NCI-H2196 treated with DMSO at 0.1 percent for 48 hours (cell line): Measurements from ENCODE around the gene PNKP.

Experiments
- DNase-seq: peaks from one replicate; lab custom pipeline; 2025; ENCODE audit not compliant: unreplicated experiment; lab: John Stamatoyannopoulos, UW

PNKP gene

DNA sequence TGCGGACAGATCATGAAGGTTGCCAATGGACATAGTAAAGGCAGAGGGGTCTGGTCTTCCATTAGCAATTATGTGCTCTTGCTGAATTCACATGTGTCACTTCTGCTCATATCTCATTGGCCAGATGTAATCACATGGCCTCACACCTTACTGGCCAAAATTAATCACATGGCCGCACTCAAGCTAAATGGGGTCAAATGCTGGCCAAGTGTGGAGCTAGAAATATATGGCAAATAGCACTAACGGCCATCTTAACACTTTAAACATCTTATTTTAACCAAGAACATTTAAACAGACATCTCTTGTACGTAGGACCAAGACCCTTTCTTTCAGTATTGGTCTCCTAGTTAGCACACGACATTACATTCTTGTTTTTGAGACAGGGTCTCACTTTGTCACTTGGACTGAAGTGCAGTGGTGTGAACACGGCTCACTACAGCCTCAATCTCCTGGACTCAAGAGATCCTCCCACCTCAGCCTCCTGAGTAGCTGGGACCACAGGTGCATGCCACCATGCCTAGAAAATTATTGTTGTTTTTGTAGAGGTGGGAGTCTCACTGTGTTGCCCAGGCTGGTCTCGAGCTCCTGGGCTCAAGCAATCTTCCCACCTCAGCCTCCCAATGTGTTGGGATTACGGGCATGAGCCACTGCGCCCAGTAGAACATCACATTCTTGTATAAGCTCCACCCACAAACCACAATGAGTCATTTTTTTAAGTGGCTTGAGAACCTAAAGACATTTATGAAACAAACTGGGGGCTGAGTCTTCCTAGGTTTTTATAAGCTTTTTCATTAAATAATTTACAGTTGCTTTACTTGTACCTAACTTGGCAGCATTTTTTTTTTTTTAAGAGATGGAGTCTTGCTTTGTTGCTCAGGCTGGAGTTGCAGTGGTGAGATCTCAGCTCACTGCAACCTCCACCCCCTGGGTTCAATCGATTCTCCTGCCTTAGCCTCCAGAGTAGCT lies 19.4 kb downstream of the PNKP start:
- DNase-seq: no peak

DNA sequence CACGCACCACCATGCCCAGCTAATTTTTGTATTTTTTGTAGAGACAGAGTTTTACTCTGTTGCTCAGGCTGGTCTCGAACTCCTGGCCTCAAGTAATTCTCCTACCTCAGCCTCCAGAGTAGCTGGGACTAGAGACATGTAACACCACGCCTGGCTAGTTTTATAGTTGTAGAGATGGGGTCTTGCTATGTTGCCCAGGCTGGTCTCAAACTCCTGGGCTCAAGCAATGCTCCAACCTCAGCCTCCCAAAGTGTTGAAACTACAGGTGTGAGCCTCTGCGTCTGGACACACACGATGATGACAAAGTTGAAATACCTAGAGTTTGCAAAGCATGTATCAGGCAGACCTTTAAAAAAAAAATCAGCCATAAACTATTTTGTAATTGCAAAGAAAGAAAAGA lies 21.0 kb downstream of the PNKP start:
- DNase-seq: no peak

DNA sequence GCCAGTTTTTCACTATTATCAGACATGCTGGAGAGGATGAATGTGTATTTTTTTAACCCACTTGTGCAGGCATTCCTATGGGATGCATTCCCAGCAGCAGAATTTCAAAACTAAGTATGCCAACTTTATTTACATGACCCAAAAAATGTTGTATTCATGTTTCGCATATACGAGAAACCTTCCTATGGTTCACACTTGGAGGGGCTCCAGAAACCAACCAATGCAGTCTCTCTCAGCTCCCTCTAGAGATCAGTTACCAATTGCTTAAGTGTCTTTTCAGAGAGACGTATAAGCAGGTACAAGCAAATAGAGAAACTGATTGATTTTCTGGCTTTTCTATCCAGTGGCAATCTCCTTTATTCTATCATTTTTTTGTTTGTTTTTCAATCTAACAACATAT lies 22.0 kb downstream of the PNKP start:
- DNase-seq: no peak

DNA sequence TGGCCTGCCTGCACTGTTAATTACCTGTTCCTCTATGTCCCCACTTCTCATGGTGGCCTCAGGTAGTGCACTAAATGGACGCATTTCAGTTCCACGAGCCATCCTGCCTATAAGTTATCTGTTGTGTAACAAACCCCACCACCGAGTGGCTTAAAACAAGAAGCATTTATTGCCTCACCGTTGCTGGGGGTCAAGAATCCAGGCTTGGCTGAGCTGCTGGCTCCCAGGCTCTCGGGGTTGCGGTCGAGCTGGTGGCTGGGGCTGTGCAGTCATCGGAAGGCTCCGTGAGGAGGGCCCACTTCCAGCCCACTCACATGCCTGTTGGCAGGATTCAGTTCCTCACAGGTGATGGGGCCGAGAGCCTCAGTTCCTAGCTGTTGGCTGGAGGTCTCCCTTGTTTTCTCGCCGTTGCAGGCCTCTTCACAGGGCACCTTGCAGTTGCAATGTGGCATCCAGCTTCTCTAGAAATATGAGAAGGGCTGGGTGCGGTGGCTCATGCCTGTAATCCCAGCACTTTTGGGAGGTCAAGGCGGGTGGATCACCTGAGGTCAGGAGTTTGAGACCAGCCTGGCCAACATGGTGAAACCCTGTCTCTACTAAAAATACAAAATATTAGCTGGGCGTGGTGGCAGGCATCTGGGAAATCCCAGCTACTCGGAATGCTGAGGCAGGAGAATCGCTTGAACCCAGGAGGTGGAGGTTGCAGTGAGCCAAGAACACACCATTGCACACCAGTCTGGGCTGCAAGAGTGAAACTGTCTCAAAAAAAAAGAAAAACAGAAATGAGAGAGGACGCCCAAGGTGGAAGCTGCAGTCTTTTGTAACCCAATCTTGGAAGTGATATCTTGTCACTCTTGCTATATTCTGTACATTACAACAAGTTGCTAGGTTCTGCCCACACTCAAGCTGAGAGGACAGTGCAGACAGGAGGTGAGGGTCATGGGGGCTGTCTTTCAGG lies 23.0 kb downstream of the PNKP start:
- DNase-seq: no peak

DNA sequence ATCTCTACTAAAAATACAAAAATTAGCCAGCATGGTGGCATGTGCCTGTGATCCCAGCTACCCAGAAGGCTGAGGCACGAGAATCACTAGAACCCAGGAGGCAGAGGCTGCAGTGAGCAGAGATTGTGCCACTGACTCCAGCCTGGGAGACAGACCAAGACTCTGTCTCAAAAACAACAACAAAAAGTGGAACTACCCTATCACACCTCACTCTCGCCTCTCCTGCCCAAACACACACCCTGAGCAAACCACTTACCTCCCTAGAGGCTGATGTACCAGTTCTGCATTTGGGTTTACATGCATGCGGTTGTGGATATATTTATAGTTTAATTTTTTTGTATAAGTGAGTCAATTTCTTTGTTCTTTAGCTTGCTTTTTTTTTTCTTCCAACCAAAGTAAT lies 24.1 kb downstream of the PNKP start:
- DNase-seq: no peak

DNA sequence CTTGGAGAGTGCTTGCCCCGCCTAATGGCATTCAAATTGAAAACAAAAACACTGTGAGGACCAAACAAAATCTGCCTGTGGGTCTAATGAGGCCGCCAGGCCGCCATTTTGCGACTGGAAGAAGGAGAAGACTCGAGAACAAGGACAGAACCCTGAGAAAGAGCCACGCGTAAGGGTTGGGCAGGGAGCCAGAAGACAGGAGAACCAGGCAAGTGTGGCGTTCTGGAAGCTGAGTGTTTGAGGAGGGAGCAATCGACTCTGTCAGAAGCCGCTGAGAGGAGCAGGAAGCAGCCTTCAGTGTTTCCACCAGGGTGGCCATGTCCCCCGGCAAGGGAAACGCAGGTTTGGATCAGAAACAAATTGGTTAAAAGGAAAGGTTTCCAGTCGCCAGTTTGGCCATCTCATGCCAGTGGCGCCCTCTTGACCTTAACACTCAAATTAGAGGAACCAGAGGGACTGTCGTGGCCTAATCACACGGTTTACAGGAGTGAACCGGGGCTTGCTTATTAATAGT lies 26.6 kb downstream of the PNKP start:
- DNase-seq: no peak

DNA sequence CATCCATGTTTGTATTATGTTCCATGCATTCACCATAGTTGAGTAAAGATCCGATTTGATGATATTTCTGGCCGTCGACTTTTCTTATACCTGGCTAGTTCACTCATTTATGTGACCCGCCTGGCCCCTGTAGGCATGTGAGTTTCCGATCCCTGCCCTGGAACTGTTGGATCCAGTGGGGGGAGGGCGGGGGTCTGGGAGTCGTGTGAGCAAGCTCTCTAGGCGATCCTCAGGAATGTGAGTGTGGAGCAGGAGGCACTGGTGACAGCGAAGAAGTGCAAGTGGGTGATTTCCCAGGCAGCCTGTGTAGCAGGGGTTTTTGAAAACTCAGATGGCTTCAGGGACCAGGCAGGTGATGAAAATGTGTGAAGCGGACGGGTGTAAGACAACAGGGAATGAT lies 27.1 kb downstream of the PNKP start:
- no peak for DNase-seq

DNA sequence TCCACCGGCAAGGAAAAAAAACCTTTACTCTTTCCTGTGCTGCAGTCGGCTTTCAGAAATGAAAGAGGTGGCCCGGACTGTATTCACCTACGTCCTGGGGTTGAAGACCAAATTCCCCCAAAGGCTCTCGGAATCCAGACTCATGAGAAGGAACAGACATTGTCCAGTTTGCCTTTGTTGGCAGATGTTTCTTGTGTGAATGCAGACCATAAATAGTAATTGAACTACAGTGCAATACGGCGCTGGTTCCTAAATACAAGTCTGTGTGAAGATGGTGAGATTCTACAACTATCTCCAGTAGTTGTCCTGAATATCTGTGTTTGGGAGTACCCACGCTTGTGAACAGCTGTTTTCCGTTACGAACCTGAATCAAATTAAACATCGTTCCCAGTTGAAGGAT lies 27.7 kb downstream of the PNKP start:
- no peak for DNase-seq

DNA sequence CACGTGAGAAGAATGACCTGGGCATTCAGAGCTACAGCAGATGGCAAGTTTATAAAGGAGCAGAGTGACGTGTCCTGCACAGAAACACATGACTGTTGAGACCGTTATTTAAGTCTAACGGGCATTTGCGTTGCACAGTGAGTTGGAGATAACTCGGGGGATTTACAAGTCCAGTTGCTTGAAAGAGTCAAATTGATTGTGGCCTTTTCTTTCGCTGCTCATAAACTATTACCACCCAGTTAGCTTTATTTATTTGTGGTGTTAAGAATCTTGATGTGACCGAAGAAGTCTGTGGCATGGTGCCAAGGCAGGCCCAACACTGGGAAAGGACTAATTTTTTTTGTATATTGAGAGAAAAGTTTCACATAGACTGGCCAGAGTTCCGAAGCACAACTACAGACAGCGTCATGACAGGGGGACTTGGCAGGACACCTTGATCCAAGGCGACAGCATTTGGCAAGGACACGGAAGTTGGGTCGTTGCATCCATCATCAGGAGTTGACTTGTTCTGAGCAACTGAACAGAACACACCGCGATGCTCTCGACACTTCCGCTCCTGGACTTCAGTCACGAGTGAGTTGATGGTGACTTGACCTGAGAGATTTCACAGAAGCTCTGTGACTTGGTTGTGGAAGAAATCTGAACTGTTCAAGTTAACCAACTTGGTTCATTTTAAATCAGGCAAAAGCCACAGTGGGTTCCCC lies 28.3 kb downstream of the PNKP start:
- DNase-seq: no peak

DNA sequence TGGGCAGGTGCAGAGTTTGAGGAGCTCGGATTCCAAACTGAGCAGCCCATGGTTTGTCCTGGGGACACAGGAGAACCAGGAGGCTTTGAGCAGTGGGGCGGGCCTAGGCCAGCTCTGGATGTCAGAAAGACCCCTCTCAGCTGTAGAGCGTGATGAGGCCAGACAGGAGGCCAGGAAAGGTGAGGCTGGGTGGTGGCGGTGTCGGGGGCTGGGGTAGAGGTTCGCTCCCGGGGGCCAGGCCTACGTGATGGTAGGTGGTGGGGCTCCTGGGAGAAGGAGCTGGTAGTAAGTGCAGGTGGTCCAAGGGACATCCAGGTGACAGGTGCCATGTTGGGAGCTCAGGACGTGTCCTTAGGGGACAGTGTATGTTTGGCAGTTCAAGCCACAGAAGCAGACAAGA lies 30.0 kb downstream of the PNKP start:
- DNase-seq: no peak

DNA sequence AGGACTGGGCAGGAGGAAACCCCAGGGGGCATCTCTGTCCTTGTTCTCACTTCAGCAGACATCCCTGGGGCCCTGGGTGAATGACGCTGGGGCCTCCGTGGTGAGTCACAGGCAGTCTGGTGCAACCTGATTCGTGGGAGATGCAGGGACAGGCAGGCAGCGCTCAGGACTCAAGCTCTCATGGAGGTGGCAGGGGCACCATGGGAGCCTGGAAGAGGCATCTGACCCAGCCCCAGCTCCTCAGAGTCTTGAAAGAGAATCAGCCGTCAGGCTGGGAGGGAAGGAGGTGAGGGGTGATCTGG lies 30.4 kb downstream of the PNKP start:
- DNase-seq: no peak

DNA sequence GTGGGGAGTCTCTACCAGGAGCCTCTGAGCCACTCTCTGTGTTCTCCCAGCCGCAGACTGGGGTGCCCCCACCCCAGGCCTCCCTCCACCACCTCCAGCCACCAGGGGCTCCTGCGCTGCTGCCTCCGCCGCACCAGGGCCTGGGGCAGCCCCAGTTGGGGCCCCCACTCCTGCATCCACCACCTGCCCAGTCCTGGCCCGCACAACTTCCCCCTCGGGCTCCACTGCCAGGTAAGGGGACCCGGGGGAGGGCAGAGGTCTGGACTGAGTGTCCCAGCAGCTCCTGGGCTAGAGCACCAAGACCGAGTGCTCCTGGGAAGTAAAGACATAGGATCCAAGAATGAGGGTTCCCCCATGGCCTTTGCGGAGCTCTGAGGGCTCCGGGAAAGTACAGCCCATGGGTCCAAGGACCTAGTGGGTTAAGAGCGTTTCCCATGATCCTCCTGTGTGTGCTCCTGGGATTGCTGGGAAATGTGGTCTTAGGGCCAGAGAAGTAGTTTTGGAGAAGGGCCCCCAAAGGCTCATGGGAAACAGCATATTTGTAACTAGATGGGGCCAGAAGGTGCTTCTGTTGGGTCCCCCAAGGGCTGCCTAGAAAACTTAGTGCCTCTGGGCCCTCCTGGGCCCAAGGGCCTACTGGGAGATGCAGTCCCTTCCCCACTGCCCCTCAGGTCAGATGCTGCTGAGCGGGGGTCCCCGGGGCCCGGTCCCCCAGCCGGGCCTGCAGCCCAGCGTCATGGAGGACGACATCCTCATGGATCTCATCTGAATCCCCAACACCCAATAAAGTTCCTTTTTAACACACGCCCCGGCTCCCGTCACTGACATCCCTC lies 31.0 kb downstream of the PNKP start:
- DNase-seq: no peak

DNA sequence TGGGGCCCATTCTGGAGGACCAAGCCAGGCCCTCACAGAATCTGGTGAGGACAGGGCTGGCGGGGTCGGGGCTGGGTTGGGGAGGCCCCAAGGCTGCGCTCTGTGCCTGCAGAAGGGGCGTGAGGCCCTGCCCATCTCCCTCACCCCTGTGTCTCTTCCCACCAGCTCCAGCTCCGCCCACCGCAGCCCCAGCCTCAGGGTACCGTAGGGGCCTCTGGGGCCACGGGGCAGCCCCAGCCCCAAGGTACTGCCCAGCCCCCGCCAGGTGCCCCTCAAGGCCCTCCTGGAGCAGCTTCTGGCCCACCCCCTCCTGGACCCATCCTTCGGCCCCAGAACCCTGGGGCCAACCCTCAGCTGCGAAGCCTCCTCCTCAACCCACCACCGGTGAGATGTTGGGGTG lies 31.8 kb downstream of the PNKP start:
- no peak for DNase-seq

DNA sequence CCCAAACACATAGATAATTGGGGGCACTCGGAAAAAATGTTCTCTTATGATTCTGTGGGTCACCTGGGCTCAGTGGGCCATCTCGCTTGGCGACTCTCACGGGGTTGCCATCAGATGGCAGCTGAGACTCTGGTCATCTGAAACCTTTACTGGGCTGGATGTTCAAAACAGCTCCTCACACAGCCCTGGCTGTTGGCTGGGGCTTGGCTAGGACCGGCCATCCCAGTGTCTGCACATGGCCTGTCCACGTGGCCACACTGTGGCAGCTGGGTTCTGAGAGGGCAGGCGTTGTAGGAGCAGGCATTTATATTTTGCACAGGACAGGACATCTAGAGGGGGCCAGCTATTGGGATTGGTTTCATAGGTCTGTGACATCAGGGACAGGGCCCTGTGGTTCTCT lies 33.8 kb downstream of the PNKP start:
- no peak for DNase-seq

DNA sequence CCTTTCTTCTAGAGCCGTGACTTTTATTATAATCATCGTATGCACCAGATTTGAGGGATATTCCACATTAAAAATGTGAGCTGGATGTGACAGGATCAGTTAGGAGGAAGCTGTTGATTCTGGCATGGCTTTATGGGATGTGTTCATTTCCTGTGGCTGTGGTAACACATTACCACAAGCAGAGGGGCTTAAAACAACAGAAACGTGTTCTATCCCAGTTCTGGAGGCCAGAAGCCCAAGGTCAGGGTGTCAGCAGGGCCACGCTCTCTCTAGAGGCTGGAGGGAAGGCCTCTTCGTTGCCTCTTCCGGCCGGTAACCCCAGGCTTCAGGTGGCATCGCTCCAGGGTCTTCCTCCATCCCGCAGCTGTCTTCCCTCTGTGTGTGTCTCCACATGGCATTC lies 34.8 kb downstream of the PNKP start:
- DNase-seq: no peak

DNA sequence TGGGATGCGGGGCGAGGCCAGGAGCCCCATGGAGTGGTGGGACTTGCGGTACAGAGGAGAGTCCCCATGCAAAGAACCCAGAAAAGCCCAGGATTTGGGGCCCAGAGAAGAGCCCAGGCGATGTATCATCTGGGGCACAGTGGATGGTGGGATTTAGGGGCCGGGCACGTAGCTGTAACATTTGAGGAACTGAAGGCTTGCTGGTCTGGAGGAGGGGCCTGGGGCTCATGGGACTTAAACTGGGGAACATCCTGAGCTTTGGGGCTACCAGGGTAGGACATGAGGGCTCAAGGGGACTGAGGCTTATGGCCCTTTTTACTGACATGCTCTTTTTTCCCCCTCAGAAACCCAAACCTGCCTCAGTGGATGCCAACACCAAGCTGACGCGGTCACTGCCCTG lies 35.8 kb downstream of the PNKP start:
- DNase-seq: no peak

DNA sequence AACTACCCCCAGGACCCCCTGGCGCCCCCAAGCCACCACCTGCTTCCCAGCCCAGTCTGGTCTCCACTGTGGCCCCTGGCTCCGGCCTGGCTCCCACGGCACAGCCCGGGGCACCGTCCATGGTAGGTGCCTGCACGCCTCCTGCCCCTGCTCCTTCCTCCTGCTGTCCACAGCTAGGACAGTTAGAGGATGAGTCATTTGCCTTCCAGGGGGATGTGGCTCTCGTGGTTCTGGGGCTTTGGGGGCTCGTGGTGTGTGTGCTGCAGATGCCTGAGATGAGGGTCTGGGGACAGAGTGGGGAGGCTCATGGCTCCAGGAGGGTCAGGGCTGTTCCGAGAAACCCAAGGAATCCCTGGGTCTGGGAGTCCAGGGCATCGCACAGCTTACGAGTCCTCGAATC lies 36.6 kb downstream of the PNKP start:
- DNase-seq: no peak

DNA sequence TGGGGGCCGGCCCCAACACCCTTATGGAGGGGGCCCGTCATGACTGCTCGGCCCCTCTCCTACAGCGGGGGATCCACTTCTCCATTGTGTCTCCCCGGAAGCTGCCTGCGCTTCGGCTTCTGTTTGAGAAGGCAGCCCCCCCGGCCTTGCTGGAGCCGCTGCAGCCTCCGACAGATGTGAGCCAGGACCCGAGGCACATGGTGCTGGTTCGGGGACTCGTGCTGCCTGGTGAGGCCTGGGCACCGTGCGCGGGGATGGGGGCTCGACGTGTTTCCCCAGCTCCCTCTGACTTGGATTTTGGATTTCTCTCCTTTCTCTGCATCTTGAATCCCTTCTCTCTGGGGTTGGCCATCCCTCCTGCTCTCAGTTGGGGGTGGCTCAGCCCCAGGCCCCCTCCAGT lies 37.7 kb downstream of the PNKP start:
- DNase-seq: no peak

DNA sequence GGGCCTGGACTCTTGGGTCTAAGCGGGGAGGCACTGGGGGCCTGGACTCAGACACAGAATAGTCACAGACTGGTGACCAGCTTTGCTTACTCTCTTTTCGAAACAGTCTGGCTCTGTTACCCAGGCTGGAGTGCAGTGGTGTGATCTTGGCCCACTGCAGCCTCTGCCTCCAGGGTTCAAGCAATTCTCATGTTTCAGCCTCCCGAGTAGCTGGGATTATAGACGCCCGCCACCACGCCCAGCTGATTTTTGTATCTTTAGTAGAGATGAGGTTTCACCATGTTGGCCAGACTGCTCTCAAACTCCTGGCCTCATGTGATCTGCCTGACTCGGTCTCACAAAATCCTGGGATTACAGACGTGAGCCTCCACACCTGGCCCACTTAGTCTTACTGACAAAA lies 38.2 kb downstream of the PNKP start:
- no peak for DNase-seq

DNA sequence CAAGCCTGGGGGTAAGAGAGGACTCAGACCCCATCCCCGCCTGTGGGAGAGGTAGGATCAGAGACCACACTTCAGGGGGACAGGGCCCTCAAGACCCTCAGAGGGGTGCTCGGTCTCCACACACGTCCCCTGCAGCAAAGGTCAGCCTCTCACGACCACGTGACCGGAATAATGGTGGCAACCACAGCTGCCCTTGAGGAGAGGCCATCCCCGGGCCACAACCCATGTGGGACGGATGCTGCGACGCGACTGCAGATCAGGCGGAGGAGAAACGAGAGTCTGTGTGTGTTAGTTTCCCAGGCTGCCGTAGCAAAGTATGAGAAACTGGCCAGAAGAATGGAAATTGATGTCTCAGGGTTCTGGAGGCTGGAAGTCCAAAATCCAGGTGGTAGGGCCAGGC lies 40.3 kb downstream of the PNKP start:
- no peak for DNase-seq
